HG03354 (cell line): ENCODE measurements around the gene MAEA.
"Not testable (repeated sequence)": the region's sequence is repeated elsewhere in the genome, so short reads cannot be mapped to it uniquely, and the experiment has no call there.

Experiments used
- ATAC-seq: cut with Tn5 transposase; IDR thresholded peaks from one replicate; pipeline ENCODE4 v1.9.1; 2021; ENCODE audit warnings: mild to moderate bottlenecking; ENCODE audit not compliant: unreplicated experiment, poor library complexity, severe bottlenecking

MAEA gene

GRCh38 chr4:1317177-1318045, 27.7 kb downstream of the MAEA start:
- ATAC-seq, result no peak

GRCh38 chr4:1318046-1318375, 28.3 kb downstream of the MAEA start:
- ATAC-seq, result no peak

- no peak for ATAC-seq
Observed at GRCh38 chr4:1318488-1319213, 29.0 kb downstream of the MAEA start.

GRCh38 chr4:1321486-1321885, 31.8 kb downstream of the MAEA start:
- ATAC-seq, result no peak

GRCh38 chr4:1321946-1322650, 32.4 kb downstream of the MAEA start:
- no peak for ATAC-seq

- ATAC-seq, result no peak
Observed at GRCh38 chr4:1323280-1323634, 33.6 kb downstream of the MAEA start.

- no peak for ATAC-seq
Observed at GRCh38 chr4:1323635-1324442, 34.1 kb downstream of the MAEA start.

GRCh38 chr4:1324443-1325175, 34.9 kb downstream of the MAEA start:
- ATAC-seq, result not testable (repeated sequence)

GRCh38 chr4:1325176-1325480, 35.4 kb downstream of the MAEA start:
- no peak for ATAC-seq

GRCh38 chr4:1325681-1326635, 36.3 kb downstream of the MAEA start:
- ATAC-seq, result no peak

GRCh38 chr4:1326751-1327525, 37.2 kb downstream of the MAEA start:
- ATAC-seq, result no peak

GRCh38 chr4:1327526-1328266, 38.0 kb downstream of the MAEA start:
- no peak for ATAC-seq

- no peak for ATAC-seq
Observed at GRCh38 chr4:1328267-1329155, 38.8 kb downstream of the MAEA start.

- no peak for ATAC-seq
Observed at GRCh38 chr4:1329408-1330371, 40.0 kb downstream of the MAEA start.
